Muscle layer of duodenum (tissue), 2 donors: ENCODE results near the gene WNT11.
"Not testable (repeated sequence)": the region's sequence is repeated elsewhere in the genome, so short reads cannot be mapped to it uniquely, and the experiment has no call there.

Experiments
- H3K27ac ChIP-seq: one replicate; pipeline ENCODE4 v1.7.0; 2013; ENCODE audit warnings: mild to moderate bottlenecking, low read length
- H3K27me3 ChIP-seq: one replicate; pipeline ENCODE4 v1.7.0; 2013; ENCODE audit warnings: low read depth, mild to moderate bottlenecking, control low read depth, low read length
- H3K36me3 ChIP-seq, 2 donors: one replicate each; pipeline ENCODE4 v1.7.0; 2013; ENCODE audit warnings: low read length in 2 of 2, control low read depth in 1 of 2, mild to moderate bottlenecking in 1 of 2; ENCODE audit not compliant: insufficient read depth in 2 of 2, control insufficient read depth in 1 of 2
- H3K4me1 ChIP-seq, 2 donors: one replicate each; pipeline ENCODE4 v1.7.0; 2013; ENCODE audit warnings: low read length in 2 of 2, mild to moderate bottlenecking in 2 of 2, control low read depth in 1 of 2, moderate library complexity in 1 of 2; ENCODE audit not compliant: insufficient read depth in 2 of 2, control insufficient read depth in 1 of 2
- H3K4me3 ChIP-seq, 2 donors: one replicate each; pipeline ENCODE4 v1.7.0; 2013; ENCODE audit warnings: low read length in 2 of 2, low read depth in 1 of 2, mild to moderate bottlenecking in 1 of 2
- H3K9me3 ChIP-seq, 2 donors: one replicate each; pipeline ENCODE4 v1.7.0; 2013; ENCODE audit warnings: low read length in 2 of 2, control low read depth in 1 of 2, mild to moderate bottlenecking in 1 of 2; ENCODE audit not compliant: control insufficient read depth in 1 of 2
- donor health status: healthy.

The WNT11 gene

DNA sequence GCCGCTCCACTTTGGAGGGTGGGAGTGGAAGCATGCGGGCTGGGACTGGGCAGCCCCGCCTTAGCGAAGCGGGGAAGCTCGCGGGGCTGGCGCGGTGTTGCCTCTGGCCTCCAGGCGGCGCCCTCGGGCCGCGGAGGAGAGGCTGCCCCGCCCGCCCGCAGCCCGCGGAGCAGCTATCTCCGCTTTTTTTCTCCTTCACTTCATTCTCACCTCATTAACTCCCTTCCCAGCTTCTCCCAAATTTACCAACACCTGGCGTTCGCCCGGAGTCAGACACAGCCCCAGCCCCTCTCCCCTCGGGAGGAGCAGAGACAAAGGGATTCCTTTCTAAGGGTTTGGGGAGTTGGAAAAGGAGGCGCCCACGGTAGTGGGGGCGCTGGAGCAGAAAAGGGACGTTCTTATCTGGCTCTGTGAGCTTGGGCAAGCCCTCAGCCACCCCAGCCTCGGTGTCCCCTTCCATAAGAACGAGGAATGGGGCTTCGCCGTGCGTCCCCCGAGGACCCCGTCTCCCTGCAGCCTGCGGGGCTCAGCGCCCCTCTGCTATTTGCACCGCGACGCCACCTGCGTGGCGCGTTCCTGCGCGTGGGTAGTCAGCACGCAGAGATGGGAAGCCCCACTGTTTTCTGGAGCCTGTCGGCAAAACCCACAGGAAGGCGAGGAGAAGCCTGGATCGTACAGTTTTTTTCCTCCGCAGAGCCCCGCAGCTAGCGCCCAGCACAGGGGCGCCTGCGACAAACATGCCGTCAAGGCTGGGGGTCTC lies 1.5 kb upstream of the WNT11 start:
- H3K4me3 ChIP-seq, result peak overlapping the region; percentile 67 to 76
- H3K4me1 ChIP-seq, result peaks cover 5 to 51% of the 10 kb centered on the region in 2 donors
- H3K27me3 ChIP-seq, result peaks cover 41% of the 10 kb centered on the region
- H3K9me3 ChIP-seq, result no peaks in the 10 kb centered on the region
- no peaks in the 10 kb centered on the region for H3K36me3 ChIP-seq
- no peak overlapping the region for H3K27ac ChIP-seq

DNA sequence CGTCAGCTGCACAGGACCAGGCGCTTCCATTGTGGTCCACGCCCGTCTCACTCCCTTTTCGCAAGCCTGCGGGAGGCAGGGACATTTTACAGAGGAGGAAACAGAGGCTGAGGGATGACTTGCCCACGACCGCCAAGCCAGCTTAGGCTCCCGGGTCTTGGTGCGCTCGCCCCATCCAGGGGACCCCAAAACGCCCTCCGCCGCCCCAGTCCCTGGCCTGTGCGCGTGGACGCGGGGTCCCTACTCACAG lies 300 bp downstream of the WNT11 start:
- H3K9me3 ChIP-seq, result no peaks in the 10 kb centered on the region
- peaks cover 5 to 48% of the 10 kb centered on the region in 2 donors for H3K4me1 ChIP-seq
- peaks cover 31% of the 10 kb centered on the region for H3K27me3 ChIP-seq
- H3K27ac ChIP-seq, result no peak overlapping the region
- no peaks in the 10 kb centered on the region for H3K36me3 ChIP-seq
- peak overlapping the region in 1 of 2 donors; percentile 76 for H3K4me3 ChIP-seq

DNA sequence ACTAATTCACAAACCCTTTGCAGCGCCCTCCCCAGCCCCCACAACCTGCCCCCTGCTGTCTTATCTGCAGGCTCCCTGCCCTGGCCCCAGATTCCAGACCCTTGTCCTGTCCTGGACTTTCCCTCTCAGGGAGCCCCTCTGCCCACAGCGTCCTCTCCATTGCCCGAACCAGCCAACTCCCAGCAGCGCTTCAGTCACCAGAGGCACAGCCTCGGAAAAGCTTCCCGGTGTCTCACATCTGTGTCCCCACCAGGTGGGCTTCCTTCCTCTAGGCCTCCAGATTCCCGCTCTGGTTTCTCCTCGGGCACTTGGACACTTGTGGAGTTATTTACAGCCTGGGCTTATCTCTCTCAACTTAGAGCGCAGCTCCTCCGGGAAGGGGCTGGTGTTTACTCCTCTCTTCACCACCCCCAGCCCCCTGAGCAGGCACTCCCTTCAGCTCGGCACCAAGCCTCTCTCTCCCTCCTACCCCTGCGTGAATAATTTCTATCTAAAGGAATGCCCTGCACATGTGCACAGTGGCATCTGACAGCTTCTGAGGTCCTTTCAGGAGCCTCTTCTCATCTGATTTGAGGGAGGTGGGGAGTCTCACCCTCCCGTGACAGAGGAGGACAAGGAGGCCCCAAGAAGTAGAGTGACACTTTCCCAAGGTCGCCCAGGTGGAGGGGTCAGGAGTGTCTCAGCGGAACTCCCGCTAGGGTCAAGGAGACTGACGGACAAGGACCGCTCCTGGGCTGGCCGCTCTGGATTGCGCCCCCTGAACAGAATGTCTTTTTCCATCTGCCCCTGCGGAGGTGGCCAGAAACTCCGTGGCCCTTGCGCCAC lies 838 bp downstream of the WNT11 start:
- Histone ChIP-seq H3K27me3 (peaks cover 28% of the 10 kb centered on the region), H3K4me1 (peaks cover 5 to 45% of the 10 kb centered on the region in 2 donors), H3K4me3 (peak overlapping the region in 1 of 2 donors; percentile 76), H3K27ac (no peak overlapping the region), H3K36me3 (no peaks in the 10 kb centered on the region), H3K9me3 (no peaks in the 10 kb centered on the region)

DNA sequence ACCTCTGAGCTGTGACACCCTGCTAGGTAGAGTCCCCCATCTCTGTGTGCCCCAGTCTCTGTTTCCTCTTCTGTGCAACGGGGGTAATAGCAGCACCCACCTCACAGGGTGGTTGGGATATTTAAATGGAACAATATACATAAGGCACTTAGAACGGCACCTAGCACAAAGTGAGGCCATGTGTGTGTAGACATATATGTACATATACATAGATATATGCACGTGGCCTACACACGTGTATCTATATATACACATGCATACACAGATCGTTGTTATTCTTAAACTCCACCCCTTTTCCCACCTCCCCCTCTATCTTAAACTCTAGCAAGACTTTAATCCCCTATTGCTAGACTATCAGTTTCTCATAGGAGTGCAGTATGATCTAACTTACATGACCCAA lies 2.4 kb downstream of the WNT11 start:
- Histone ChIP-seq H3K27ac (no peak overlapping the region), H3K4me1 (peaks cover 5 to 31% of the 10 kb centered on the region in 2 donors), H3K27me3 (peaks cover 28% of the 10 kb centered on the region), H3K9me3 (no peaks in the 10 kb centered on the region), H3K36me3 (no peaks in the 10 kb centered on the region), H3K4me3 (no peak overlapping the region)

DNA sequence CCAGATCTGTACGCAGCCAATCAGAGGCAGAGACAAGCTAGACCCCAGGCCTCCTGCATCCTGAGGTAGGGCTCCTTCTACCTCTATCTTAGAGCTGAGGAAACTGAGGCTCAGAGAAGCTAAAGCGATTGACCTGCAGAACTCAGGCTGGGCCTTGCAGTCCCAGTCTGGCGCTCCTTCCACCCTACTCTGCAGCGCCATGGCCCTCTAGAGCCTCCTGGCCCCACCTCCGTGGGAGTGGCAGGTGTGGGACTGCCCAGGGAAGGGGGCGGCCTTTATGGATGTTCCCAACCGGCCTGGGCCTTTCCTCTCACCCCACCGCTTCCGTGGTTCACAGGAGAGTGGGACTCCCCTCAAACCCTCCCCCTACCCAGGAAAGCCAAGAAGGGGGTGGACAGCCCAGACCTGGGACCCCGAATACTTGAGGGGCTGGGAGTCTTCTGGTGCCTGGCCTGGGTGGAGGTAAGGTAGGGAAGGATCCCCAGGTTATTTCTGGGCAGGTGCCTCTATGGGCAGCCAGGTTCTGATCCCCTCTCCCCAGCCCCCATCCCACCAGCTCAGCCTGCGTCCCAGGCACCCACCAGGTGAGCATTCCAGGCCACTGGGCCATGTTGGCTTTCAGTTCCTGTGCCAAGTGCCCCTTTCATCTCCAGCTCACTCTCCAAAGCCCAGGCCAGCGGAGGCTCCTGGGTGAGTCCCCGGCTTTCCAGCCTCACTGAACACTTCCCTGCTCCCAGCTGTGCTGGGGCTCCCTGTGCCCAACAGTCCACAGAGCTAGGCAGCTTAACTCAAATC lies 3.0 kb downstream of the WNT11 start:
- no peaks in the 10 kb centered on the region for H3K9me3 ChIP-seq
- H3K36me3 ChIP-seq, result no peaks in the 10 kb centered on the region
- no peak overlapping the region for H3K4me3 ChIP-seq
- H3K27ac ChIP-seq, result no peak overlapping the region
- peaks cover 27% of the 10 kb centered on the region for H3K27me3 ChIP-seq
- peaks cover 5 to 25% of the 10 kb centered on the region in 2 donors for H3K4me1 ChIP-seq

DNA sequence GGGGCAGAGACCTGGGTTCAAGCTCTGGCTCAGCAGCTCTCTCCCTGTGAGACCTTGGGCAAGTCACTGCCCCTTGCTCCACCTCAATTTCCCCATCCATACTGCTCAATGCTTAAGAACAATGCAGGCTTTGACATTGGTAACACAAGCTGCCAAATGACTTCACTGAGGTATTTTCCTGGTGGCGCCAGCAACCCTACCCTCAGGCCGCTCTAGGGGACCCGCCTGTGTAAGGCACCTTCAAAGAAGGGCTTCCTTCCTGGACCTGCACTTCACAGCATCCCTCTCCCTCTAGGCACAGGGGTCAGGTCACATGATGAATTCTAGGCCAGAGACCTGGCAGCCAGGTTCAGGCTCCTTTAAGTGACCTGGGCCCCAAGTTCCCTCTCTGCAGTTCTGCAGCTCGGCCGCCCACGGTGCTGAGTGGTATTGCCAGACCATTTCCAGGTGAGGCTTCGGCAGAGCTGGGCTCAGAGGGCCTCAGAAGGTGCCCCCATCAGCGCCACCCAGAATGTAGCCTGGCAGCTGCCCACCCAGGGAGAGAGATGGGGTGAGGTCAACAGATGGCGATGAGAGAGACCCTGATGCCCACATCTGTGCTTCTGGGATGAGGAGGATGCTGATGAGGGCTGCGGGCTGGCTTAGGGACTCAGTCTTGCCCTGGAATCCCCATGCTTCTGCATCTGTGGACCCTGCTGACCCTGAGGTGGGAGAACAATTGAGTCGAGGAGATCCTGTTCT lies 4.5 kb downstream of the WNT11 start:
- H3K4me1 ChIP-seq, result peaks cover 0 to 10% of the 10 kb centered on the region in 2 donors
- H3K36me3 ChIP-seq, result no peaks in the 10 kb centered on the region
- H3K27ac ChIP-seq, result no peak overlapping the region
- H3K27me3 ChIP-seq, result peaks cover 20% of the 10 kb centered on the region
- no peak overlapping the region for H3K4me3 ChIP-seq
- no peaks in the 10 kb centered on the region for H3K9me3 ChIP-seq

DNA sequence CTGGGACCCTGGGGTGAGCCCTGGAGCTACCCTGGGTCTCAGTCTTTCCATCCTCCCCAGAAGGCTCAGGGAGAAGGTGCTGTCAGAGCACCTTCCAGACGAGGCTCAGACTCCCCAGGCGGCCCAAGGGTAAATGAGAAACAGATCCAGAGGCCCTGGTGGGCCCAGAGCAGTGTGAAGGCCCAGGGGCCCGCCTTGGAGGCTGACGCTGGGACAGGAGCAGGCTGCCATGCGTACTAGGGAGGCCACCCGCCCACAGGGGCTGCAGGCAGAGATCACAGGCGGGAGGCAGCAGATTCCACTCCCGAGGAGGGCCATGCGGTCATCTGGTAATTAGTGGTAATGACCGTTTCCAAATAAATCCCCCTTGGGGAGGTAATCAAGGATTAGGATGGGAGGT lies 5.2 kb downstream of the WNT11 start:
- no peak overlapping the region for H3K4me3 ChIP-seq
- peaks cover 16% of the 10 kb centered on the region for H3K27me3 ChIP-seq
- H3K27ac ChIP-seq, result no peak overlapping the region
- H3K4me1 ChIP-seq, result peaks cover 0 to 3% of the 10 kb centered on the region in 2 donors
- no peaks in the 10 kb centered on the region for H3K36me3 ChIP-seq
- H3K9me3 ChIP-seq, result no peaks in the 10 kb centered on the region

DNA sequence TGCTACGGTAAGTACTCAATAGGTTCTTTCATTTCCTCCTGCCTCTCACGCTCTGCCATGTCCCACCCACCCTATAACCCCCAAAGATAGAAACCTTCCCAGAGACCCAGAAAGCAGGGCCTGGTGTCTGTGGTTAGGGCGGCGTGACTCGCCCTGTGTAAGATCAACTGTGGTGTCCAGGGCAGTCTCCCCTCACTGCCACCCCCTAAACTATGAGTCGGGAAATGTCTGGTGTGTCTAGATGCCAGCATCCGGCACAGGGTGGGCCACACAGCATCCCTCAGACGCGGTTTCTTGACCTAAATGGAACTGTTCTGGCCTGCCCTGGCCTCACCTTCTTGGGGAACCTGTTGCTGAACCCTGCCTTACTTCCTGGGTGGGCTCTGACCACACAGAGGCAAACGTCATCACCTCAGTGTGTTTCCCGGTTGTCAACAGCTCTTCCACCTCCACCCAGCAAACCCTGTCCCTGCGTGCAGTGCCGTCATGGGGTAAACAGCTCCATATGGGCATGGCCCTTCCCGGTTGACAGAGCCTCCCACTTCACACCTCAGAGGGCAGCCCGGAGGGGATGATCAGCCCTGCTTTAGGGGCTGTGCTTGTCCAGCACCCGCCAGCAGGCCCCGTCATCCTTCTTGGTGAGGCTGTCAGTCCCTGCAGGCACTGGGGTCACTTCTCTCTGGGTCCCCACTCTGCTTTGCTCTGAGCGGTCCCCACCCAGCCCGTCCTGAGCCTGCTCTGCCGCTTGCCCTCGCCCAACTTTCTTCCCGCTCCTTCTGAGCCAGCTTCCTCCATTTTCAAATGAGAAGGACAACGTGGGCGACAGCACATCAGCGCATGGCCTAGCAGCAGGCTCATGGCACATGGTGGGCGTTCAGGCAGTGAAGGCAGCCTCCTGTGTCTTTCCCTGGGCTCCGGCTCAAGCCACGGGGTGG lies 6.0 kb downstream of the WNT11 start:
- H3K4me3 ChIP-seq, result no peak overlapping the region
- peaks cover 9% of the 10 kb centered on the region for H3K27me3 ChIP-seq
- H3K4me1 ChIP-seq, result no peaks in the 10 kb centered on the region
- no peak overlapping the region for H3K27ac ChIP-seq
- H3K36me3 ChIP-seq, result no peaks in the 10 kb centered on the region
- H3K9me3 ChIP-seq, result no peaks in the 10 kb centered on the region

DNA sequence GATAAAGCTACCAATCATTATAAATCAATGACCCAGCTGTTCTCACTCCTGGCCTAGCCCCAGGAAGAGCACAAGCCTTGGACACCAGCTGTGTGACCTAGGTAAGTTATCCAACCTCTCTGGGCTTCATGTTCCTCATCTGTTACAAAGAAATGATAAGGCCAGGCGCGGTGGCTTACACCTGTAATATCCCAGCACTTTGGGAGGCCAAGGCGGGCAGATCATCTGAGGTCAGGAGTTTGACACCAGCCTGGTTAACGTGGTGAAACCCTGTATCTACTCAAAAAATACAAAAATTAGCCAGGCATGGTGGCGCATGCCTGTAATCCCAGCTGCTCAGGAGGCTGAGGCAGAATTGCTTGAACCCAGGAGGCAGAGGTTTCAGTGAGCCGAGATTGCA lies 7.6 kb downstream of the WNT11 start:
- not testable (repeated sequence) for H3K4me1 ChIP-seq, H3K27ac ChIP-seq, H3K4me3 ChIP-seq, H3K9me3 ChIP-seq, H3K27me3 ChIP-seq, H3K36me3 ChIP-seq

DNA sequence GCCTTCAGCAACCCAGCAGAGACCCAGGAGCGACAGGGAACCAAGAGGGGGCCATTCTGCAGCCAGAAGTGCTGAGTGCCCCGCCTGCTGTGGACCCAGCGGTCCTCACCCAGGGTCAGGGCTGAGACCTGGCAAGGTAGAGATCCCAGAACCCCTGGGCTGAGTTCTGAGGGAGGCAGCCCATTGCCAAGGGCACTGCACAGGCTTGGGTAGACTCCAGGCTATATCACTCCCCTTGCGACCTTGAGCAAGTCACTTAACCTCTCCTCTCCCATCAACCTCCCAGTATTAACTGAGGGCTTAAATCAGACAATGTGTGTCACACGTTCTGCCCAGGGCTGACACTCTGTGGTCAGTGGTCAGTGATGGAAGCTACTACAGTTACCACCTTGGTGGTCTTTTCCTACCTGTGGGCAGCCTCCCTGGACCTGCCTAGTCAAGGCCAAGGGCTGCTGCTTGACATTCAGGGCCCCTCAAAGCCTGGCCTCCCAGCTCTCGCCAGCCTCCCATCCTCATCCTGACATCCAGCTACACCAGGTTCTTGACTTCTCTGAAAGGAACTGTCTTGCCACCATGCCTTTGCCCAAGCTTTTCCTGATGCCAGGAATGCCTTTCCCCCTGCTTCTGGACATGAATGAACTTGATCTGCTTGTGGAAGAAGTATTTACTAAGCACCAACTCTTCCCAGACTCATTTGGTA lies 8.2 kb downstream of the WNT11 start:
- Histone ChIP-seq H3K27ac (no peak overlapping the region), H3K36me3 (no peaks in the 10 kb centered on the region), H3K4me3 (no peak overlapping the region), H3K27me3 (no peaks in the 10 kb centered on the region), H3K4me1 (no peaks in the 10 kb centered on the region), H3K9me3 (no peaks in the 10 kb centered on the region)
